ENCODE measurements around the gene MGMT.

MGMT gene

GRCh38 chr10:129796710-129797420 lies 329.8 kb downstream of the MGMT start:
- no peaks in the 10 kb centered on the region for H3K4me1 ChIP-seq (ENCODE audit: control insufficient read depth in 2 of 2, insufficient read depth in 2 of 2, low read length in 2 of 2)
- H3K27me3 ChIP-seq (ENCODE audit: control insufficient read depth in 2 of 2, insufficient read depth in 2 of 2, low read length in 2 of 2): no peaks in the 10 kb centered on the region
- peaks cover 0 to 5% of the 10 kb centered on the region in 2 donors for H3K9me3 ChIP-seq (ENCODE audit: control insufficient read depth in 2 of 2, low read length in 2 of 2)
- no peak overlapping the region for H3K9ac ChIP-seq (ENCODE audit: low read depth in 1 of 2, low read length in 2 of 2)
- no peak overlapping the region for H3K27ac ChIP-seq (ENCODE audit: low read depth in 2 of 2, low read length in 2 of 2)
- no peaks in the 10 kb centered on the region for H3K36me3 ChIP-seq (ENCODE audit: control insufficient read depth in 2 of 2, insufficient read depth in 2 of 2, low read length in 2 of 2)
- no peak overlapping the region for H3K4me3 ChIP-seq (ENCODE audit: low read length in 2 of 2)

DNA sequence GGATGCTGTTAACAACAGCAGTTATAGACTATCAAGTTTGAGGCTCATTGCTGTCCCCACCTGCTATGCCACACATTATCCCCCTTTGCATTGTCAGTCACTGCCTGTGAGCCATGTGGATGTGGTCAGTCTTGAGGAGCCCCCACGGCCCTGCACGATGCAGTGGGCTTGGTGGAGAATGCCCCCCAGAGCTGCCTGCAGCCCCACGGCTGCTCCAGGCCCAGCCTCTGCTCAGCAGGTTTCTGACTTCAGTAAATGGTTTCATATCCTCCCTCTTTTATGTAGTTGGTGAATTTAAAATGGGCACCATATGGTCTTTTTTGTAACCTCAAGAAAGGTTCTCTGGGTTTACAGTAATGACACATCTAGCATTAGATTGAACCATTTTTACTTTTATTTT lies 332.9 kb downstream of the MGMT start:
- H3K9me3 ChIP-seq (ENCODE audit: control insufficient read depth in 2 of 2, low read length in 2 of 2): no peaks in the 10 kb centered on the region
- H3K36me3 ChIP-seq (ENCODE audit: control insufficient read depth in 2 of 2, insufficient read depth in 2 of 2, low read length in 2 of 2): no peaks in the 10 kb centered on the region
- H3K27ac ChIP-seq (ENCODE audit: low read depth in 2 of 2, low read length in 2 of 2): no peak overlapping the region
- no peaks in the 10 kb centered on the region for H3K4me1 ChIP-seq (ENCODE audit: control insufficient read depth in 2 of 2, insufficient read depth in 2 of 2, low read length in 2 of 2)
- no peaks in the 10 kb centered on the region for H3K27me3 ChIP-seq (ENCODE audit: control insufficient read depth in 2 of 2, insufficient read depth in 2 of 2, low read length in 2 of 2)
- H3K9ac ChIP-seq (ENCODE audit: low read depth in 1 of 2, low read length in 2 of 2): no peak overlapping the region
- no peak overlapping the region for H3K4me3 ChIP-seq (ENCODE audit: low read length in 2 of 2)

GRCh38 chr10:129800796-129801340 lies 333.8 kb downstream of the MGMT start:
- Histone ChIP-seq H3K27me3 (ENCODE audit: control insufficient read depth in 2 of 2, insufficient read depth in 2 of 2, low read length in 2 of 2) (no peaks in the 10 kb centered on the region), H3K36me3 (ENCODE audit: control insufficient read depth in 2 of 2, insufficient read depth in 2 of 2, low read length in 2 of 2) (no peaks in the 10 kb centered on the region), H3K9ac (ENCODE audit: low read depth in 1 of 2, low read length in 2 of 2) (no peak overlapping the region), H3K4me1 (ENCODE audit: control insufficient read depth in 2 of 2, insufficient read depth in 2 of 2, low read length in 2 of 2) (no peaks in the 10 kb centered on the region), H3K9me3 (ENCODE audit: control insufficient read depth in 2 of 2, low read length in 2 of 2) (peaks cover 0 to 1% of the 10 kb centered on the region in 2 donors), H3K4me3 (ENCODE audit: low read length in 2 of 2) (no peak overlapping the region), H3K27ac (ENCODE audit: low read depth in 2 of 2, low read length in 2 of 2) (no peak overlapping the region)

DNA sequence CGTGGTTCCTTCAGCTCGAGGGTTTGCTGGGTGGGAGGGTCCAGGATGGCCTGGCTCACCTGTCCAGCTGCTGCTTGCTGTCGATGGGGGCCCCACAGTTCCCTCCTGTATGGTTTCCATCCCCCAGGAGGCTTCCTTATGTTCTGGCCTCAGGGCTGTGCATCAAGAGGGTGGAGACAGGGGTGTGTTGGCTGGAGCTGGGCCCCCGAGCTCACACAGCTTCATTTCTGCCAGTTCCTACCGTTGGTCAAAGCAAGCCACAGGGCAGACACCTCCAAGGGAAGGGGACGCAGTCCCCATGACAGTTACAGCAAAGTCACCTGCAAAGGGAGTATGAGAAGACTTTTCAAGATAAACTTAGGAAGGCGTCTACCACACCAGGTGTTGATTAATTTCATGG lies 340.2 kb downstream of the MGMT start:
- H3K27me3 ChIP-seq (ENCODE audit: control insufficient read depth in 2 of 2, insufficient read depth in 2 of 2, low read length in 2 of 2): no peaks in the 10 kb centered on the region
- H3K4me3 ChIP-seq (ENCODE audit: low read length in 2 of 2): no peak overlapping the region
- H3K27ac ChIP-seq (ENCODE audit: low read depth in 2 of 2, low read length in 2 of 2): no peak overlapping the region
- no peaks in the 10 kb centered on the region for H3K4me1 ChIP-seq (ENCODE audit: control insufficient read depth in 2 of 2, insufficient read depth in 2 of 2, low read length in 2 of 2)
- no peak overlapping the region for H3K9ac ChIP-seq (ENCODE audit: low read depth in 1 of 2, low read length in 2 of 2)
- H3K36me3 ChIP-seq (ENCODE audit: control insufficient read depth in 2 of 2, insufficient read depth in 2 of 2, low read length in 2 of 2): no peaks in the 10 kb centered on the region
- peaks cover 0 to 3% of the 10 kb centered on the region in 2 donors for H3K9me3 ChIP-seq (ENCODE audit: control insufficient read depth in 2 of 2, low read length in 2 of 2)

DNA sequence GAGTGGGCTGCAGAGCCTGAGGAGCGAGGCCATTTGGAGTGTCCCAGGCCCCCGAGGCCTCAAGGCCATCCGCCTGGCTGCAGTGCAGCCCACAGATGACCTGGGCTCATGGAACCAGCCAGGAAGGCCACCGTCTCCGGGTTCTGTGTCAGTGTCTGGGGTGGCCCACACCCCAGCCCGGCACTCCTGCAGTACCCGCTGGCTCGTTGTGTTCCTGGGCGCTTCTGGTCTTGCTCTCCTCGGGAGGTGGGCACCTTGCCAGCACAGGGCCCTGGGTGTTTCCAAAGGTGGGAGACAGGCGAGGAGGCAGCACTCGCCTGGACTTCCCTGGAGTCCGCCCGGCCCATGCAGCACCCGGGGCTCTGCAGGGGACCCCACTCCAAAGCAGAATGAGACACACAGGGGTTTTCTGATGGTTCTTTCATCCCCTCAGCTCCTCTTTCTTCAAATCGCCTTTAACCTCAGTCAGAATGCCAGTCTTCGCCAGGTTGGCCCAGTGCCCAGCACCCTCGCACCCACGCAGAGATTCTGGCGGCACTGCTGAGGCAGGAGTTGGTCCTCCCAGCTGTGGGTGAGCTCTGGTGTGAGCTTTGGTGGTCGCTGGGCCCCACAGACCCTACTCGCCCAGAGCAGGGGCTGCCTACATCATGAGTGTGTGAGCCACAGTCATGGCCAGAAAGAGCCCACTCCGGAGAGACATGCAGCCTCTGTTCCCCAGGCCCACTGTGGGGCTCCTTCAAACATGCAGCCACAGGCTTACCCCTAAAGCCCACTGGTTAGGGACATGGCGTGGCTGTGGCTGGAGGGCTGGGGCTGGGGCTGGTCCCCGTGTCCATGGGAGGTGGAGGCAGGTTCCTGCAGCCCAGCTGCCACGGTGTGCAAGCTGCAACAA lies 341.3 kb downstream of the MGMT start:
- Histone ChIP-seq H3K4me3 (ENCODE audit: low read length in 2 of 2) (no peak overlapping the region), H3K27me3 (ENCODE audit: control insufficient read depth in 2 of 2, insufficient read depth in 2 of 2, low read length in 2 of 2) (no peaks in the 10 kb centered on the region), H3K36me3 (ENCODE audit: control insufficient read depth in 2 of 2, insufficient read depth in 2 of 2, low read length in 2 of 2) (no peaks in the 10 kb centered on the region), H3K9ac (ENCODE audit: low read depth in 1 of 2, low read length in 2 of 2) (no peak overlapping the region), H3K9me3 (ENCODE audit: control insufficient read depth in 2 of 2, low read length in 2 of 2) (peaks cover 0 to 3% of the 10 kb centered on the region in 2 donors), H3K4me1 (ENCODE audit: control insufficient read depth in 2 of 2, insufficient read depth in 2 of 2, low read length in 2 of 2) (no peaks in the 10 kb centered on the region), H3K27ac (ENCODE audit: low read depth in 2 of 2, low read length in 2 of 2) (no peak overlapping the region)

- H3K4me1 ChIP-seq (ENCODE audit: control insufficient read depth in 2 of 2, insufficient read depth in 2 of 2, low read length in 2 of 2): no peaks in the 10 kb centered on the region
- no peak overlapping the region for H3K4me3 ChIP-seq (ENCODE audit: low read length in 2 of 2)
- H3K36me3 ChIP-seq (ENCODE audit: control insufficient read depth in 2 of 2, insufficient read depth in 2 of 2, low read length in 2 of 2): no peaks in the 10 kb centered on the region
- H3K27ac ChIP-seq (ENCODE audit: low read depth in 2 of 2, low read length in 2 of 2): no peak overlapping the region
- no peaks in the 10 kb centered on the region for H3K27me3 ChIP-seq (ENCODE audit: control insufficient read depth in 2 of 2, insufficient read depth in 2 of 2, low read length in 2 of 2)
- H3K9ac ChIP-seq (ENCODE audit: low read depth in 1 of 2, low read length in 2 of 2): no peak overlapping the region
- peaks cover 0 to 3% of the 10 kb centered on the region in 2 donors for H3K9me3 ChIP-seq (ENCODE audit: control insufficient read depth in 2 of 2, low read length in 2 of 2)
These were observed 342.4 kb downstream of the MGMT start for GRCh38 chr10:129809431-129809830.

DNA sequence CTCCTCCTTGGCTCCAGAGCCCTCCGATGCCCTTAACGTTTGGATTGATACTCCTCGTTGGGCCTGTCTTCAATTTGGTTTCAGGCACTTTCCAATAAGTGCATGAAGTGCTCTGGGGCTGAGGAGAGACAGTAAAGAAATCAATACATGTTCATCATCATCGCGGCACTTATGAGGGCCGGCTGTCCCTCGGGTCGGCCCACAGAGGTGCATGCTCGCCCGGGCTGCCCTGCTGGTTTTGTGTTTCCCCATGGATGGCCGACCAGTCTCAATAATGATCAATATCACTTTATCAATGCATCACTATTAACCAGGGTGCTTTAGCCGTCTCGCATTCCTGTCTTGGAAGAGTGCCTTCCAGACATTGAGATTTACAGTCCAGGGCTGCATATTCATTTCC lies 342.8 kb downstream of the MGMT start:
- Histone ChIP-seq H3K4me3 (ENCODE audit: low read length in 2 of 2) (no peak overlapping the region), H3K27ac (ENCODE audit: low read depth in 2 of 2, low read length in 2 of 2) (no peak overlapping the region), H3K27me3 (ENCODE audit: control insufficient read depth in 2 of 2, insufficient read depth in 2 of 2, low read length in 2 of 2) (no peaks in the 10 kb centered on the region), H3K4me1 (ENCODE audit: control insufficient read depth in 2 of 2, insufficient read depth in 2 of 2, low read length in 2 of 2) (no peaks in the 10 kb centered on the region), H3K9ac (ENCODE audit: low read depth in 1 of 2, low read length in 2 of 2) (no peak overlapping the region), H3K9me3 (ENCODE audit: control insufficient read depth in 2 of 2, low read length in 2 of 2) (peaks cover 0 to 3% of the 10 kb centered on the region in 2 donors), H3K36me3 (ENCODE audit: control insufficient read depth in 2 of 2, insufficient read depth in 2 of 2, low read length in 2 of 2) (no peaks in the 10 kb centered on the region)

DNA sequence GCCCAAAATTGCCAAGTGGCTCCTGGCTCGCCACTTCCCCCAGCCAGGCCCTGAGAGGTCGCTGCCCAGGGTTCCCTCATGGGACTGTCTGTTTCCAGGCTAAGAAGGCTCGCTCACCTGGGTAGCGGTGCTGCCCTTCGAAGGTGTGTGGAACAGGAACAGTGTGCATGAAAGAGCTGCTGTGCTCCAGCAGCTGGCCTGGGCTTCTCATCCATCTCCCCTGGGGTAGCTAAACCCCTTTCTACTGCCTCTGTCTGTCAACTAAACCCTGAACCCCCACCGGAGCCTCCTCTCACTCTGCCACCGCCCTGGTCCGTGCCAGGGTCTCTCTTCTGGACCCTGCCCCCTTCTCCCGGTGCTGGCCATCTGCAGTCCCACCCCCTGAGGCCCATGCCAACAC lies 344.2 kb downstream of the MGMT start:
- Histone ChIP-seq H3K27ac (ENCODE audit: low read depth in 2 of 2, low read length in 2 of 2) (no peak overlapping the region), H3K27me3 (ENCODE audit: control insufficient read depth in 2 of 2, insufficient read depth in 2 of 2, low read length in 2 of 2) (no peaks in the 10 kb centered on the region), H3K36me3 (ENCODE audit: control insufficient read depth in 2 of 2, insufficient read depth in 2 of 2, low read length in 2 of 2) (no peaks in the 10 kb centered on the region), H3K9me3 (ENCODE audit: control insufficient read depth in 2 of 2, low read length in 2 of 2) (no peaks in the 10 kb centered on the region), H3K4me1 (ENCODE audit: control insufficient read depth in 2 of 2, insufficient read depth in 2 of 2, low read length in 2 of 2) (no peaks in the 10 kb centered on the region), H3K9ac (ENCODE audit: low read depth in 1 of 2, low read length in 2 of 2) (no peak overlapping the region), H3K4me3 (ENCODE audit: low read length in 2 of 2) (no peak overlapping the region)

GRCh38 chr10:129812398-129812797 lies 345.4 kb downstream of the MGMT start:
- H3K4me3 ChIP-seq (ENCODE audit: low read length in 2 of 2): no peak overlapping the region
- no peak overlapping the region for H3K27ac ChIP-seq (ENCODE audit: low read depth in 2 of 2, low read length in 2 of 2)
- no peaks in the 10 kb centered on the region for H3K27me3 ChIP-seq (ENCODE audit: control insufficient read depth in 2 of 2, insufficient read depth in 2 of 2, low read length in 2 of 2)
- no peaks in the 10 kb centered on the region for H3K4me1 ChIP-seq (ENCODE audit: control insufficient read depth in 2 of 2, insufficient read depth in 2 of 2, low read length in 2 of 2)
- H3K36me3 ChIP-seq (ENCODE audit: control insufficient read depth in 2 of 2, insufficient read depth in 2 of 2, low read length in 2 of 2): no peaks in the 10 kb centered on the region
- no peaks in the 10 kb centered on the region for H3K9me3 ChIP-seq (ENCODE audit: control insufficient read depth in 2 of 2, low read length in 2 of 2)
- no peak overlapping the region for H3K9ac ChIP-seq (ENCODE audit: low read depth in 1 of 2, low read length in 2 of 2)

Measured in mucosa of rectum (tissue), 2 donors.